GM19328 (cell line): ENCODE data around the gene PRRC2A.
A peak's percentile ranks its signal among the peaks of the same experiment; 100 is the strongest.

Experiments used
- ATAC-seq: cut with Tn5 transposase; IDR thresholded peaks from one replicate; pipeline ENCODE4 v1.9.1; 2021; ENCODE audit warnings: mild to moderate bottlenecking, moderate library complexity; ENCODE audit not compliant: unreplicated experiment

PRRC2A gene

DNA sequence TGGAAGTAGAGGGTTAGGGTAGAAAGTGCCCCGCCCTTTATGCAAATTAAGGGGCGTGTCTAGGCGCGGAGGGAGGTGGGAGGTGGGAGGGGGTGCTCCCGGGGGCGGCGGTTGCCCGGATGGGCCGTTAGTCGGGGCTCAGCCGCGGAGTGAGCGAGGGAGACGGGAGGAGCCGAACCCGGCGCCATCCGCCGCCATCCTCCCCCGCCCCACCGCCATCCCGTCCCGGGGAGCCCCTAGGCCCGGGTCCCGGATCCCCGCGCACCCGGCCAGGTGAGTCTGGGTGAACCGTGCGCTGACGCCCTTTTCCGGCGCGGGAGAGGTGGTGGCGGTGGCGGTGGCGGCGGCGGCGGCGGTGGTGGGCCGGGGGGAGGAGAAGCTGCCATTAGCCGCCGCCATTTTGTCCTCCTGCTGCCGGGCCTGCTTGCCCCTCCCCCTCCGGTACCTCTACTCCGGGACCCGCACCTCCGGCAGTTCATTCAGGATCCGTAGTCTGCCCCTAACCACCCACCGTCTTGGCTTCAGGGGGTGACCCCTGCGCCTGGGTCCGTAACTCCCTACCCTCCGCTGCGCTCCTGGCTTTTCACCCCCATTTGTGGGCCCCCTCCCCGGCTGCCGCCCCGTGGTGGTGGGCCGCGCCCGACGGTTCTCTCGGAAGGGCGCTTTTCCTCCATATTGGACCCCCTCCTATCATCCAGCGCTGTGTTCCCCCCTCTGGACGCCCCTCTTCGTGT is at the start of gene PRRC2A:
TSS of gene PRRC2A (plus strand) at position 130 of the 734 bp plus-strand sequence. CDS start 2,075 bp downstream, outside the sequence.
- ATAC-seq, result peak; percentile 1

GRCh38 chr6:31572041-31572911 is 48.2 kb upstream of the PRRC2A start, which contains the start of gene LTA:
LTA (plus strand) TSS chr6:31572289; CDS start chr6:31572743, 454 bp downstream.
- ATAC-seq, result peak; percentile 42

DNA sequence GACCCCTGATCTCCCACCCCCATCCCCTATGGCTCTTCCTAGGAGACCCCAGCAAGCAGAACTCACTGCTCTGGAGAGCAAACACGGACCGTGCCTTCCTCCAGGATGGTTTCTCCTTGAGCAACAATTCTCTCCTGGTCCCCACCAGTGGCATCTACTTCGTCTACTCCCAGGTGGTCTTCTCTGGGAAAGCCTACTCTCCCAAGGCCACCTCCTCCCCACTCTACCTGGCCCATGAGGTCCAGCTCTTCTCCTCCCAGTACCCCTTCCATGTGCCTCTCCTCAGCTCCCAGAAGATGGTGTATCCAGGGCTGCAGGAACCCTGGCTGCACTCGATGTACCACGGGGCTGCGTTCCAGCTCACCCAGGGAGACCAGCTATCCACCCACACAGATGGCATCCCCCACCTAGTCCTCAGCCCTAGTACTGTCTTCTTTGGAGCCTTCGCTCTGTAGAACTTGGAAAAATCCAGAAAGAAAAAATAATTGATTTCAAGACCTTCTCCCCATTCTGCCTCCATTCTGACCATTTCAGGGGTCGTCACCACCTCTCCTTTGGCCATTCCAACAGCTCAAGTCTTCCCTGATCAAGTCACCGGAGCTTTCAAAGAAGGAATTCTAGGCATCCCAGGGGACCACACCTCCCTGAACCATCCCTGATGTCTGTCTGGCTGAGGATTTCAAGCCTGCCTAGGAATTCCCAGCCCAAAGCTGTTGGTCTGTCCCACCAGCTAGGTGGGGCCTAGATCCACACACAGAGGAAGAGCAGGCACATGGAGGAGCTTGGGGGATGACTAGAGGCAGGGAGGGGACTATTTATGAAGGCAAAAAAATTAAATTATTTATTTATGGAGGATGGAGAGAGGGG is 47.0 kb upstream of the PRRC2A start:
- no peak for ATAC-seq

GRCh38 chr6:31574106-31575061 is 46.1 kb upstream of the PRRC2A start:
- ATAC-seq, result no peak

DNA sequence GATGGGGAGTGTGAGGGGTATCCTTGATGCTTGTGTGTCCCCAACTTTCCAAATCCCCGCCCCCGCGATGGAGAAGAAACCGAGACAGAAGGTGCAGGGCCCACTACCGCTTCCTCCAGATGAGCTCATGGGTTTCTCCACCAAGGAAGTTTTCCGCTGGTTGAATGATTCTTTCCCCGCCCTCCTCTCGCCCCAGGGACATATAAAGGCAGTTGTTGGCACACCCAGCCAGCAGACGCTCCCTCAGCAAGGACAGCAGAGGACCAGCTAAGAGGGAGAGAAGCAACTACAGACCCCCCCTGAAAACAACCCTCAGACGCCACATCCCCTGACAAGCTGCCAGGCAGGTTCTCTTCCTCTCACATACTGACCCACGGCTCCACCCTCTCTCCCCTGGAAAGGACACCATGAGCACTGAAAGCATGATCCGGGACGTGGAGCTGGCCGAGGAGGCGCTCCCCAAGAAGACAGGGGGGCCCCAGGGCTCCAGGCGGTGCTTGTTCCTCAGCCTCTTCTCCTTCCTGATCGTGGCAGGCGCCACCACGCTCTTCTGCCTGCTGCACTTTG is 45.1 kb upstream of the PRRC2A start, which contains the start of gene TNF:
TSS of gene TNF (plus strand) at position 231 of the 567 bp plus-strand sequence. CDS start at position 408, 177 bp downstream.
- ATAC-seq, result no peak

- ATAC-seq, result no peak
These were observed 44.4 kb upstream of the PRRC2A start for GRCh38 chr6:31575952-31576685.

- ATAC-seq, result no peak
These were observed 43.5 kb upstream of the PRRC2A start for GRCh38 chr6:31576897-31577578.

DNA sequence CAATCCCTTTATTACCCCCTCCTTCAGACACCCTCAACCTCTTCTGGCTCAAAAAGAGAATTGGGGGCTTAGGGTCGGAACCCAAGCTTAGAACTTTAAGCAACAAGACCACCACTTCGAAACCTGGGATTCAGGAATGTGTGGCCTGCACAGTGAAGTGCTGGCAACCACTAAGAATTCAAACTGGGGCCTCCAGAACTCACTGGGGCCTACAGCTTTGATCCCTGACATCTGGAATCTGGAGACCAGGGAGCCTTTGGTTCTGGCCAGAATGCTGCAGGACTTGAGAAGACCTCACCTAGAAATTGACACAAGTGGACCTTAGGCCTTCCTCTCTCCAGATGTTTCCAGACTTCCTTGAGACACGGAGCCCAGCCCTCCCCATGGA is 42.9 kb upstream of the PRRC2A start:
- no peak for ATAC-seq

GRCh38 chr6:31578184-31579118 is 42.1 kb upstream of the PRRC2A start:
- ATAC-seq, result no peak

DNA sequence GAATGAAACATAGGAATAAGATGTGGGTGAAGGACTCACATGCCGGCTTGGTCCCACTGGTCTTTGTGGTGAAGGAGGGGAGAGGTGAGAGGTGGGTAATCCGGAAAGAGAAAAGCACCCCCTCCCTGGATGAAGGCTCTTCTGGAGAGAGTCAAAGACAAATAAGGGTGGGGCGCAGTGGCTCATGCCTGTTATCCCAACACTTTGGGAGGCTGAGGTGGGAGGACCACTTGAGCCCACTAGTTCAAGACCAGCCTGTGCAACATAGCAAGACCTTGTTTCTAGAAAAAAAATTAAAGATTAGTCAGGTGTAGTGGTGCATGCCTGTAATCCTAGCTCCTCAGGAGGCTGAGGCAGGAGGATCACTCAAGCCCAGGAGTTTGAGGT is 41.4 kb upstream of the PRRC2A start:
- no peak for ATAC-seq

DNA sequence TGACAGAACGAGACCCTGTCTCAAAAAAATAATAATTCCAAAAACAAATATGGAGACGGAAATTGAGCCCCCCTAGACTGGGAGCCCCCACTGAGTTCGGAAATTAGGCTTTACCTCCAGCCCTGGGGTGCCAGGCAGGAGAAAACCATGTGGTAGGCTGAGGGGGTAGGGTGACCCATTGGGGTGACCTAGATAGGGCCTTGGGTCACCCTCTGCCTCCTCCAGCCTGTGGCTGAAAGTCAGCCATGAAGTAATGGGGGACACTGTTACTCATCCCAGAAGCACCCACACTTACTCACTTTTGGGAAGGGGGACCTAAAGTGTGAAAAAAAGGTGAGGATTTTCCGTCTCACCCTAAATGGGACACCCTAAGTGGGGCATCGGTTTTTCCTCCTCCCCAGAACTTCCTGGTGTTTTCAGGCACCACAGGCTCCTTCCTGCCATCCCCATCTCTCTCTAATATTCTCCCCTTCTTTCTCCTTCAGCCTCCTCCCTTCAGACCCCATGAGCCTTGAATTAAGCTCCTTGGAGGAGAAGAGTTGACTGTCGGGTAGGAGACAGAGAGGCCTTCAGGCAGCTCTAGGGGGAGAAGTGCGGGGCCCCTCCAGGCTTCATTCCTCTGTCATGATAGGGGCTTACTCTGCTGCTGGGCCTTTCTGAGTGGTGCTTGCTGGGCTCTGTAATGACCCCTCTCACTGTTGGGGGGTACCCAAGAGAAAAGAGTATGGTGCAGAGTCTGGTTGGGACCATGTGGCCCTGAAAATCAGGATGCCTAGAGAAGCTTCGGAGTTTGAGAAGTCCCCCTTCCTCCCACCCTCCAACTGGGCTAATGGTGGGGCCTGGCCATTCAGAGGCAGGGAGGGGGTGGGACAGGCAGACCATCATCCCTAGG is 40.7 kb upstream of the PRRC2A start:
- ATAC-seq, result no peak

GRCh38 chr6:31580438-31580740 is 40.1 kb upstream of the PRRC2A start:
- ATAC-seq, result no peak

- ATAC-seq, result peak; percentile 42
These were observed 39.6 kb upstream of the PRRC2A start for GRCh38 chr6:31580807-31581433.

- ATAC-seq, result no peak
These were observed 38.9 kb upstream of the PRRC2A start for GRCh38 chr6:31581434-31582229.

GRCh38 chr6:31582230-31582643 is 38.3 kb upstream of the PRRC2A start, which contains the start of gene LTB:
LTB (minus strand) TSS chr6:31582424; CDS start chr6:31582417, 7 bp downstream.
- no peak for ATAC-seq
